Measurements from ENCODE around the gene DYNLT2B.
"Not testable (repeated sequence)": the region's sequence is repeated elsewhere in the genome, so short reads cannot be mapped to it uniquely, and the experiment has no call there.

Gene DYNLT2B

DNA sequence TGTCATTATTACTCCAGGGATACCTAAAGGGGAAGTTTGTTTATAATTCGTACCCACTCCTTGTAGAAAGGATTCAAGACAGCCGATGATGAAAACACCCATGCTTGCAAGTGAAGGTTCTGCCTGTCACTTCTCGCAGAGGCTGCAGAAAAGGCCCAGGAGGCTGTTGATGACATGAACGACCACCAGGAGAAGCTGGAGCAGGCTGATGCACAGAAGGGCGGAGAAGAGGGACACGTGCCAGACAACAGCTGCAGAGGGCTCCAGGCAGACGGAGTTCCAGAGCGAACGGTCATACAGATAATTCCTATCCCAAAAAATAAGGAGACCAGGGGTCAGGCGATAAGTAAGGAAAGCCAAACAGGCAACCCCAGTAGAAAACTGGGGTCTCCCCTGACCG lies 5.7 kb upstream of the DYNLT2B start:
- no peak for DNase-seq

DNA sequence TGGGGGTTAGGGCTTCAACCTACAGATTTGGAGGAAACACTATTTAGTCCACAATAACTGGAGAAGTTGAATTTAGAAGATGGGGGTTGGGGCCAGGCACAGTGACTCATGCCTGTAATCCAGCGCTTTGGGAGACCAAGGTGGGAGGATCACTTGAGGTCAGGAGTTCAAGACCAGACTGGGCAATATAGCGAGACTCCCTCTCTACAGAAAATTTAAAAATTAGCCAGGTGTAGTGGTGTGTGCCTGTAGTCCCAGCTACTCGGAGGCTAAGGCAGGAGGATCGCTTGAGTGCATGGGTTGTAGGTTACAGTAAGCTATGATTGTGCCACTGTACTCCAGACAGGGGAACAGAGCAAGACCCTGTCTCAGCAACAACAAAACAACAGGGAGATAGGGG lies 5.0 kb upstream of the DYNLT2B start:
- DNase-seq = no peak

DNA sequence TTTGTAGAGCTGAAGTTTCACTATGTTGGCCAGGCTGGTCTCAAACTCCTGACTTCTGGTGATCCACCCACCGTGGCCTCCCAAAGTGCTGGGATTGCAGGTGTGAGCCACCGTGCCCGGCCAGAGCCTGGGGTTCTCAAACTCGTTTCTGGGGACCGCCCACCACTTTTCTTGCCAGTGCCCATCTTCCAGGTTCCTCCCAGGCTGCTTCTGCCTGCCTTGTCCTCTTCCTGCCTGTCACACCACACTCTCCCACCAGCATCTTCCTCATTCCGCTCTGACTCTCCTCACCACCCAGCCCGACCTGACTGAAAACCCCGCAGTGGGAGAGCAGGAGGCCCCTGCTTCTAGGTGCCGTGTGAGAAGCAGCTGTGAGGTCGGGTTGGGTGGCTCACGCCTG lies 3.1 kb upstream of the DYNLT2B start:
- DNase-seq = no peak

DNA sequence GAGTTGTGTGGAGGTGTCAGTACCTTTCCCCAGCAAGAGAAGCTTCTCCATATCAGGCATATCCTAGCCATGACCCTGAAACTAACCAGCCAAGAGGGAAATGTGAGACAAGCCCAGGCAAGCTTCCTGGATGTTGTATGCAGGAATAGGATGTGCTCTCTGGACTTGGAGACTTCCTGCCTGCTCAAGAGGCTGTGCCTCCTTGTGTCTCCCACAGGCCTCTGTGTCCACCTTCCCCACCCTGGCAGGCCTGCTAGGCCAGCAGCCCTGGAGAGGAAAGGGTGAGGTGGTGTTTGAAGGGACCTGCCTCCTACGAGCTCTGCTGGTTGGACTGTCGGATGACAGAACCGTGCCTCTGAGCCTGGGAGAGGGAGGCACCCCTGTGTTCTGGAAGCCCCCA lies 2.1 kb upstream of the DYNLT2B start:
- no peak for DNase-seq

DNA sequence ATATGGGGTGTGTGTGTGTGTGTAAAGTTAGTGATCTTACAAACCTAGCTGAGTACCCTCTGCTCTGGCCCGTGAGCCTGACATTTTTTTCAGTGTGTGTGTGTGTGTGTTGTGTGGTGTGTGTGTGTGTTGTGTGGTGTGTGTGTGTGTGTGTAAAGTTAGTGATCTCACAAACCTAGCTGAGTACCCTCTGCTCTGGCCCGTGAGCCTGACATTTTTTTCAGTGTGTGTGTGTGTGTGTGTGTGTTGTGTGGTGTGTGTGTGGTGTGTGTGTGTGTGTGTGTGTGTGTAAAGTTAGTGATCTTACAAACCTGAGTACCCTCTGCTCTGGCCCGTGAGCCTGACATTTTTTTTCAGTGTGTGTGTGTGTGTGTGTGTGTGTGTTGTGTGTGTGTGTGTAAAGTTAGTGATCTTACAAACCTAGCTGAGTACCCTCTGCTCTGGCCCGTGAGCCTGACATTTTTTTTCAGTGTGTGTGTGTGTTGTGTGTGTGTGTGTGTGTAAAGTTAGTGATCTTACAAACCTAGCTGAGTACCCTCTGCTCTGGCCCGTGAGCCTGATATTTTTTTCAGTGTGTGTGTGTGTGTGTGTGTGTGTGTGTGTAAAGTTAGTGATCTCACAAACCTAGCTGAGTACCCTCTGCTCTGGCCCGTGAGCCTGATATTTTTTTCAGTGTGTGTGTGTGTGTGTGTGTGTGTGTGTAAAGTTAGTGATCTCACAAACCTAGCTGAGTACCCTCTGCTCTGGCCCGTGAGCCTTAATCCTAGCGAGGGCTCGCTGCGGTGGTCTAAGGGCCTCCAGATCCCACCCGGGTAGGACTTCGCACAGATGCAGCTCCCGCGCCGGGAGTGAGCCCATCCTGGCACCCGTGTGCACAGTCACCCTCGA lies 997 bp downstream of the DYNLT2B start:
- not testable (repeated sequence) for DNase-seq

DNA sequence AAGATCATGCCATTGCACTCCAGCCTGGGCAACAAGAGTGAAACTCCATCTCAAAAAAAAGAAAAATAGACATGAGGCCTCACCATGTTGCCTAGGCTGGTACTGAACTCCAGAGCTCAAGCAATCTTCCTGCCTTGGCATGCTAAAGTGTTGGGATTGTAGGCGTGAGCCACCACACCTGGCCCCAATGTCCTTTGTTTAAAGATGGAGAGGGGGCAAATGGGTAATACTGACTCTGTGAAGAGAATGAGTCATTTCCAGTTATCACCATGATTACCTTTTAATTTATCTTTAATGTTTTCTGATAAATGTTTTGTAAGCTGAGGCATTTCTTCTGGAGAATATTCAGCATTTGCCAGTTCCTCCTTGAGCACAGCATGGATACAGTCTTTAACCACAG lies 2.2 kb downstream of the DYNLT2B start:
- no peak for DNase-seq

DNA sequence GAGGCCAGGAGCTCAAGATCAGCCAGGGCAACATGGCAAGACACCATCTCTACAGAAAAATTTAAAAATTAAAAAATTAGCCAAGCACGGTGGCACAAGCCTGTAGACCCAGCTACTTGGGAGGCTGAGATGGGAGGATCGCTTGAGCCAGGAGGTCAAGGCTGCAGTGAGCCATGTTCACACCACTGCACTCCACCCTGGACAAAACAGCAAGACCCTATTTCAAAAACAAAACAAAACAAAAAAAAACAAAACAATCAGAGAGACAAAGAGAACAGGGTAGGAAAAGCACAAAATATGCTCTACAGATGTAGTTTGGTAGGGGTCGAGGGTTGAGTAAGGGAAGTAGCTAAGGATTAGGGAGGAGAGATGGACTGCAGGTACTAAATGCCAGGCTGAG lies 3.4 kb downstream of the DYNLT2B start:
- no peak for DNase-seq

DNA sequence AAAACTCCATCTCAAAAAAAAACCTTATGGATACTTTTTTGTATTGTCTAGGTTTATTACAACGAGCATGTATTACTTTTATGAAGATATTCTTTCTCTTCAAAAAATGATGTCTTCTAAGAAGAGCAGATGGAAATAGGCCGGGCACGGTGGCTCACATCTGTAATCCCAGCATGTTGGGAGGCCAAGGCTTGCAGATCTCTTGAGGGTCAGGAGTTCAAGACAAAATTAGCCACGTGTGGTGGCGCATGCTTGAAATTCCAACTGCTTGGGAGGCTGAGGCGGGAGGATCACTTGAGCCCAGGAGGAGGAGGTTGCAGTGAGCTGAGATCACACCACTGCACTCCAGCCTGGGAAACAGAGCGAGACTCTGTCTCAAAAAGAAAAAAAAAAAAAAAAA lies 4.0 kb downstream of the DYNLT2B start:
- not testable (repeated sequence) for DNase-seq

DNA sequence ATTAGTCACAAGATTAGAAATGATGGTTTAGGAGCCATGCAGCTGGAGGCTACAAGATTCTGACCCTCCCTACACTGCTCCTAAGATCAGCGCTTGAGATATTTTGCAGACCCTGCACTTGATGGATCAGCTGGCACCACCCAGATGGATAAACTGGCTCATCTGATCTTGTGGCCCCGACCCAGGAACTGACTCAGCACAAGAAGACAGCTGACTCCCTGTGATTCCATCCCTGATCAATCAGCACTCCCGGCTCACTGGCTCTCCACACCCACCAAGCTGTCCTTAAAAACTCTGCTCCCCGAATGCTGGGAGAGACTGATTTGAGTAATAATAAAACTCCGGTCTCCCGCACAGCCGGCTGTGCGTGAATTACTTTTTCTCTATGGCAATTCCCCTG lies 15.1 kb downstream of the DYNLT2B start:
- not testable (repeated sequence) for DNase-seq

DNA sequence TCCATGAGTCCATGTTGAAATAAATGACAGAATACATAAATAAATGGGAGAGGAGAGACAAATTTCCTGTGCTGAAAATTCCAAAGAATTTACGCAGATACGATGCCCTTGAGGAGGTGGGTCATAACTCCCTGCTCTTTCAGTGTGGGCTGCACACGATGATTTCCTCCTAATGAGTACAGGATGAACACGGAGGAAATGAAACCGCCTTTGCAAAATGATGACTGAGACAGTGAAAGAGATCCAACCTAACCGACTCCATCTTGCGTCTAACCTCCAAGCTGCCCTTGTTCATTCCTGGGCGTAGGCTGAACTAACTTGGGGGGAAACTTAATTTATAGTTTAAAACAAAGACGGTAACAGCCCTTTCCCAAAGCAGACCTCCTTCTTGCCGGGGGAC lies 15.5 kb downstream of the DYNLT2B start:
- DNase-seq = not testable (repeated sequence)

DNA sequence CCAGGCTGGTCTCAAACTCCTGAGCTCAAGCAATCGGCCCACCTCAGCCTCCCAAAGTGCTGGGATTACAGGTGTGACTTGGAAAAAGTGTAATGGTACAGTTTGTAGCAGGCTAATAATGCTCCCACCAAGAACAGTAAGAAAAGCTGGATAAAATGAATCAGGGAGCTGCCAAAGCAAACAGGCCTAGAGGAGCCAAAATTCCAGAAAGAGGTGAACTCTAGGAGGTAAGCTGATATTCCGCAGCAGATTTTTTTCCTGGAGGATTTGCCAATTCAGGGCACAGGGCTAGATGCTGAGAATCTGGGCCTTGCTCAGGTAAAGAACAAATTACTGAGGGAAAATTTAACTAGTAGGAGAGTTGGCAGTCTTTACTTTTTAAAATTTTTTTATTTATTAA lies 19.5 kb downstream of the DYNLT2B start:
- no peak for DNase-seq

DNA sequence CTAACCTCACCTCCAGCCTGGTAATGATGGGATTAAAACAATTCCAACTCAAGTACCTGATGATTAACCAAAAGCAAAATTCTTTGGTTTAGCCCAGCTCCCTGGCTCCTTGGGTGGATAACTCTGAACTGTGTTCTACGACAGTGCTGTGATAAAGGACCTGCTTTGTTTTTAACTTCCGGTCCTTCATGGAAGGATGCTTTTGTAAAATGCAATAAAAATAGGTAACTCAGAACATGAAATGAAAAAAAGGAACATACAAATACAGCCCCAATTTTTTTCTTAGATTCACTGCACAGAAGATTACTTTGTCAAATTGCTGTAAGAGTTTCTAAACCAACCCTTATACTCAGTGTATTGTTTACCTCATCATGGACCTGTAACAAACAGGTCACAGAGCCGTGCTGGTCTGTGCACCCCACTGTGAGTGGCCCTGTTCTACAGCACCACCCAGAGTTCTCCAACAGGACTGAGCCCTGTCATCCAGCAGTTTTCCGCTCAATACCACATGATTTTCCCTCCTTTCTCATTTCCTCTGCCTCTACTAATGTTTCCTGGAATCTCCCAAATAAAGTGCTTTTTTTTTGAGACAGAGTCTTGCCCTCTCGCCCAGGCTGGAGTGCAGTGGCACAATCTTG lies 25.6 kb downstream of the DYNLT2B start:
- DNase-seq = no peak

DNA sequence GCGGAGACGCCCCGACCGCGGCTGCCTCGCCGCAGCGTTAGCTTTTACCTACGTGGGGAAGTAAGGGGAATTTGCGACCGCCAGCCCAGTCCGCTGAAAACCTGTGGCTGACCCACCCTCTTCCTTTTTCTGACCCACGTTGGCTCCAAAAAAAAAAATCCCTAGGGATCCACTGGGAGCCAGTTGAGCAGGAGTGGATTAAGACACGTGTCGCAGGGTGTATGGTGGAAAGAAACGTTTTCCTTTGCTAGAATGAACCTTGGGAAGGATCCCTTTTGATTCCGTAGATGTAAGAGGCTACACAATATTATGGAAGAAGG lies 29.9 kb downstream of the DYNLT2B start:
- no peak for DNase-seq

DNA sequence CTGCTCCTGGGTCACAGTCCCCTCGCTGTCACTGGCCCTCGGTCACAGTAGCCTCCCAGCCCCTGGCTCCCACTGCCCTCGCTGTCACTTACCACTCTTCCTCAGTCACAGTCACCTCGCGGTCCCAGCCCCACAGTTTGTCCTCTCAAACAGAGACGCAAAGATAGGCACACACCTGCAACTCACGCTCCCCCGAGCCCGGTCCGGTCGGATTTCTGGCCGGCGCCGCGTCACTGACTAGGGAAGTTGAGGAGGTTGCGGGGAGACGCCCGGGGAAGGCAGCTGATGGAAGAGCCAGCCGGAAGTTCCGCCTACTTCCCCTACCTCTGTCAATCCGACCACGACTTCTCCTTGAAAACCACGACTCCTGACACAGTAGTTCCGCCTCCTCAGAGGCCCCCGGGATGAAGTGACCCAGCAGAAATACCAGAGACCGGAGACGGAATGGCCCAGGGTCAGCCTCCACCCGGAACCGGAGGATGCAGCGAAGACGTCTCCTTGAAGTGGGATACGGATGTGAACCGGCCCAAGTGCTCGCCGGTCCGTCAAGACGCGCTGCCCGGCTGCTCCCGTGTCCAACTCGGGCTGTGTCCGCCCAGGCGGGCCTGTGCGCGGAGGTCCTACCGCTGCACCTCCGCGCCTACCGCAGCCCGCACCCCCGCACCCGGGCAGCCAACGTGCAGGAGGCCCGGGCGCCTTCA lies 30.4 kb downstream of the DYNLT2B start, which contains the start of gene PCYT1A:
Gene PCYT1A, minus strand, starts transcription at position 287 of the 701 bp plus-strand sequence. CDS start 17,195 bp downstream, outside the sequence.
- DNase-seq = peak; percentile 33 to 84

DNA sequence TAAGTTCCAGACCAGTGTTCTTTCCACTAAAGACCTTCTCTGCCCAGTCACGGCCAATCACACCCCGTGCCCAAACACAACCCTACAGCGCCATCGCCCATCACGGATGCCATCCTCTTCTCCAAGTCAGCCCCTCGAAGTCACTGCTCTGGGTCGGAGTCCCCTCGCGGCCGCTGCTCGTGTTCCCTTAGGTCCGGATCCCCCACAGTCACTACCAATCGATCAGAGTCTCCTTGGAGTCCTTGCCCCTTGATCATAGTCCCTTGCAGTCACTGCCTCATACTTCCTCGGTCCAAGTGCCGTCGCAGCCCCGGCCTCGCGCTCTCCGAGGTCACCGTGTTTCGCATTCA lies 31.0 kb downstream of the DYNLT2B start:
- no peak for DNase-seq

DNA sequence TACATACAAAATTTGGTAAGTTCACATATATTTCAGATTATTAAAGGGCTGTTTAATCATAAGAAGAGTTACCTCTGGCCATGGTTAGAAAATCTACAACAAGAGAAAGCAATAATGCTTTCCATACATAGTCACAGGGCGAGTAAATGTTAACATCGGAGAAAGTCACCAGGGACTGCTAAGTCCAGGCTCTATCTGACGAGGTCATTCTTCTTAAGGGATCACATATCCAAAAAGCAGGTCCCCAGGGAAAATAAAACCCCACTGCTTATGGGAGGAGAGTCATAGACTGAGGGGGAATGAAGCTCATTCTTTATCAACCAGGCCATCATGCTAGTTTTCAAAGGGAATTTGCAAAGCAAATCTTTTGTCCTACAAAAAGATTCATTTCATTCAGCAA lies 33.6 kb downstream of the DYNLT2B start:
- no peak for DNase-seq

DNA sequence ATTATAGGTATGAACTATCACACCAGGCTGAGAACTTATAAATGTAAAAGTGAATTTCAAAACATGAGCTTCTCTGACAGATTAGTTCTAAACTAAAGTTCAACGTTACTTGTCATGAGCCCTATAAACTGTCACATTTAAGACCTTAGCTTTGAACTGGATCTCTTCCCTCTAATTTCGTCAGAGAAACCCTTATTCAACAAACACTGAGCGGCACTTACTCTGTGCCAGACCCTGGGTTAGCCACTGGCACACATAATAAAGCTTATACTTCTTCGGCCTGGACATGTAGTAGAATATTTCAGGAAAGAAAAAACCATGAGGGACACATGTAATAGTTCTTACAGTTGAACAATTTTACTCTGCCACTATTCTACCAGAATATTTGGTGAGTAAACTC lies 36.1 kb downstream of the DYNLT2B start:
- DNase-seq = no peak

DNA sequence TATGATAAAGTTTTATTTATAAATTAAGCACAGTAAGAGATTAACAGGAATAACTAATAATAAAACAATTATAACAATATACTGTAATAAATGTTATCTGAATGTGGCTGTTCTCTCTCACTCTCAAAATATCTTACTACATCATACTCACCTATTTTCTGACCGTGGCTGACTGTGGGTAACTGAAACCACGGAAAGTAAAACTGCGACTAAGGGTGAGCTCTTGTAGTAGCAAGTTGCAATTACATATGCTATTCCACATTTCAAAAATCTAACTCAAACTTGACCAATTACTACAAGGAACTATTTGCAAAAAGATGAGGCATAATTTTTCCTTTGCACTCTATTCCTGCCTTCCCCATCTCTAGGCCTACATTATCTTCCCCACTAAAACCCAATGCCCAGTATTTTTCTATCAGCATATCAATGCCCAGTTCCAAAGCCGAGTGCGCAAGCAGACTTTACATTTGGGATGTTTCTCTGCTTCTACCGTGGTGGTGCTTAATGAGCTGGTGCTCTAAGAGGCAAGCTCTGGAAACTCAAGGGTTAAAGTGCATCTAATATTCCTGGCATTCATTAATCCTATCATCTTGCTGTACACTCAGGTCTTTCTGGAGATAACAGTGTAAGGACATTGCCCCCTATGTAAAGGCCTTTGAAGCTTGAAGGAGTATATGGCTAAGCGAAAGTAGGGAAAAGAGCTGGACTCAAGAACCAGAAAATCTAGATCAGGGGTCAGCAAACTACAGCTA lies 37.2 kb downstream of the DYNLT2B start:
- no peak for DNase-seq

DNA sequence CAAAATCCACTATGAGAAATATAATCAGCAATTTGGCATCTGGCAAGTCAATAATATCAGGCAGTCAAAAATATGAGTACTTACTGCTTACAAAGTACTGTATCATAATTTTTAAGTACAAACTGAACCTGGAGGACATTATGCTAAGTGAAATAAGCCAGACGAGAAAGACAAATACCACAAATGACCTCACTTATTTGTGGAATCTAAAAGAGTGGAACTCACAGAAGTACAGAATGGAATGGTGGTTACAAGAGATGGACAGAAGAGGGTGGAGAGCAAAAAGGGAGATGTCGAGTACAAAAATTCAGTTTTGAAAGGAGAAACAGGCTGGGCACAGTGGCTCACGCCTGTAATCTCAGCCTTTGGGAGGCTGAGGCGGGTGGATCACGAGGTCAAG lies 42.9 kb downstream of the DYNLT2B start:
- DNase-seq = no peak

DNA sequence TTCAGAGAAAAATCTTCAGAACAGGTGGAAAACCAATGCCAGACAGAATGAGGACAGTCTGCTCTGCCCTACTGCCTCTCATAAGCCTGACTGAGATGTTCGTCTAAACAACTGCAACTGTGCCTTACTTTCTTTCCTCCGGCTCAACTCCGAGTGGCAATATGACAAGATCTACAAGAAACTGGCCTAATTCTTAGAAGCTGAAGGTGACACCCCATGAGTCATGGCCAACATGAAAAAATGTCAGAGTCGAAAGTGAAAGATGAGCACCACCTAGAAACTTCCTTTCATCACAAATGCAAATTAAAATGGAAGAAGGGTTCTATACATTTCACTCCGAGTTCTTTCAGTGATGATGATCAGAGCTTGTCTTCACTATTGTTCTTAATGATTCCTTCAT lies 43.5 kb downstream of the DYNLT2B start:
- DNase-seq = no peak

DNA sequence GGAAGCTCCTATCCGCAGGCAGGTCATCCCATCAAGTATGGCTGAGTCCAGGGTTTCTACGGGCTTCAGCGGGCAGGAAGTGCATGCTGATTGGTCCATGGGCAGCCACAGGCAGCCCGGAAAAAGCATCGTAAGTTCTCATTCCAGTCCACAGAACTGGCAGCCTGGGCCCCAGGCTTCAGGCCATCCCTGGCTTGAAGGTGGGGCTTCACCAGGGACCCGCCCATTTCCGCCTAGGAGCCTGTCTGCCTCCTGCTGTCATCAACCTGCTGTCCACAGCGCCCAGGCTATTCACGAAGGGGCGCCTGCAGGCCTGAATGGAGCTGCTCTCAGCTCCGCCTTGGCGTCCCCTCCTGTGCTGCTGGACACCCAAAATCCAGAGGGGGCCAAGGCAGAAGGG lies 44.4 kb downstream of the DYNLT2B start:
- DNase-seq = no peak

DNA sequence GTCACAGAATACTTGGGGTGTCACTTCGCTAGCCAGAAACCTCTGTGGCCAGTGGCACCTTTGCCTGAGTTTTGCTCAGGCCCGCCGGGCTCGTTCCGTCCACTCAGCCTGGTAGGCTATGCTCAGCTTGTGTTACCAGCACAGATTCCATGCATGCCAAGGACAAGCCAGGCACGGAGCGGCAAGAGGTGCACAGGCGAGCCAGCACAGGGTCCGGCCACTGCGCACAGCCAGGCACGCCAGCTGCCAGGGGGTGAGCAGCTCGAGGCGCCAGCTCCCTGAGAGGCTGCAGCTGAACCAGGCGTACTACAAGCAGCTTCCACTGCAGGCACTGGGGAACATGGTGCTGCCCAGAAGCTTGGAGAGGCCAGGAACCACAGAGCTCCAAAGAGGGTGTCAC lies 45.2 kb downstream of the DYNLT2B start:
- DNase-seq = no peak

DNA sequence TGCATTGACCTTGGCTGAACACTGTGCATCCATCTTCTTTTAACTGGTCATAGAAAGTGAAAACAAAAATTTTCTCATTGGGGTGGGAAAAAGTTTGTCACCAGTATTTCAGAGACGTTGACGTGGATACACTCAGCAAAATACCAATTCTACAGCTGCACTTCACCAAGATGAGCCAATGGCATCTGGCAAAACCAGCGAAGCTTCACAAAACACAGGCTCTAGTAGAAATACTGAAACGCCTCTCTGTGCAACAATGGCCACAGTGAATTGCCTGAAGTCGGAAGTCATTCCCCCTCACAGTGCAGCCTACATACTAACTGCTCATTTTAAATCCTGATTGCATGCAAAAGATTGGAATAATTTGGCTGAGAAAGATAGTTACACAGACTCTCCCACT lies 47.5 kb downstream of the DYNLT2B start:
- DNase-seq = no peak

Measured in cerebellar nuclear complex (tissue), 1 donor.